ENCODE measurements around the gene AGBL4.

Gene AGBL4

GRCh38 chr1:48701445-48701844 lies 1322.3 kb downstream of the AGBL4 start:
- no peak for TF ChIP-seq CTCF (IDR thresholded peaks at IDR 0.05; ENCODE audit: low read depth, low read length)
- no peak for DNase-seq (ENCODE audit: extremely low read depth, low read depth)

DNA sequence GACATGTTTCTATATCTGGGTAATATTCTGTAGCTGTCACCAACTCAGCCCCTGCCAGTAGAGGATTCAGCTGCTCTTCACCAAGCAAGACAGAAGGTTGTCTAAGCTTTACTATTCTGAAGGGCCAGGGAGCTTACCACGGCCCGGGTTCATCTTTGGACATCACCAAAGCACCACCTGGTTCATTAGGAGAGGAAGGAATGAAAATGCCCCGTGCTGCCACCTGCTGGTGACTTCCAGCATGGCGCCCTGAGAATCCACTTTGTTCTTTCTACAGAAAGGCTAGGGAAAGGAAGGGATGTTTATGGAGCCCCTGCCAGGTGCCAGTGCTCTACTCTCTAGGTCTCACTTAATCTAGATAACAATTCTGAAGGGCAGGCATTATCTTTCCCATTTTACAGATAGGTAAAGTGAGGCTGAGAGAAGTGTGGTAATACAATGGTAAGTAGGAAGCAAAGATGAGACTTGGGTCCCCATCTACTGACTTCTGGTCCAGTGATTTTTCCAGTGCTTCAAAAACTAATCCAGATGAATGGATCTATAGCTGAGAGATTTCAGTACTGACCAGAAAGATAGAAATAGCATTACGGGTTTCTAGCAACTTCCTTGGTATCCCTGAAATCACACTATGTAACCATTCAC lies 1326.6 kb downstream of the AGBL4 start:
- TF ChIP-seq CTCF (IDR thresholded peaks at IDR 0.05; ENCODE audit: low read depth, low read length), result peak; percentile 95
- DNase-seq (ENCODE audit: extremely low read depth, low read depth), result no peak

DNA sequence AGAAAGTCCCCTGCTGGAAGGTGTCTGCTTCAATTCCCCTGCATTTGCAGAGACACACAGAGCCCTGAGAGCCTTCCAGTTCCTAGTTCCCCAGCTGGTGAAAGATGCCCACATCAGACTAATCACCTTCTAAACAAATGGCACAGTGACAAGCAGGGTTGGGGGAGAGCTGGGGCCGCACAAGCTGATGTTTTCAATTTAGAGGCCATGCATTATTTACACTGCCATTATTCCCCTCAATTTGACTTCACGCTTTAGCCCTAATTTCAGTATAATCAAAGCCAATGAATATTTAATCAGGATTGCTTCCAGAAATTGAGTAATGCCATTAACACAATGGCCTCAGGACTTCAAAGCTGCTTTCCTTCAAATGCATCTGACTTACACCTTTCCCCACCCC lies 1328.6 kb downstream of the AGBL4 start:
- TF ChIP-seq CTCF (IDR thresholded peaks at IDR 0.05; ENCODE audit: low read depth, low read length), result no peak
- no peak for DNase-seq (ENCODE audit: extremely low read depth, low read depth)

GRCh38 chr1:48693674-48694320 lies 1330.0 kb downstream of the AGBL4 start:
- no peak for TF ChIP-seq CTCF (IDR thresholded peaks at IDR 0.05; ENCODE audit: low read depth, low read length)
- no peak for DNase-seq (ENCODE audit: extremely low read depth, low read depth)

- TF ChIP-seq CTCF (IDR thresholded peaks at IDR 0.05; ENCODE audit: low read depth, low read length), result no peak
- DNase-seq (ENCODE audit: extremely low read depth, low read depth), result no peak
Measured at GRCh38 chr1:48693180-48693579, 1330.6 kb downstream of the AGBL4 start.

- TF ChIP-seq CTCF (IDR thresholded peaks at IDR 0.05; ENCODE audit: low read depth, low read length), result no peak
Measured at GRCh38 chr1:48692235-48692634, 1331.5 kb downstream of the AGBL4 start.

DNA sequence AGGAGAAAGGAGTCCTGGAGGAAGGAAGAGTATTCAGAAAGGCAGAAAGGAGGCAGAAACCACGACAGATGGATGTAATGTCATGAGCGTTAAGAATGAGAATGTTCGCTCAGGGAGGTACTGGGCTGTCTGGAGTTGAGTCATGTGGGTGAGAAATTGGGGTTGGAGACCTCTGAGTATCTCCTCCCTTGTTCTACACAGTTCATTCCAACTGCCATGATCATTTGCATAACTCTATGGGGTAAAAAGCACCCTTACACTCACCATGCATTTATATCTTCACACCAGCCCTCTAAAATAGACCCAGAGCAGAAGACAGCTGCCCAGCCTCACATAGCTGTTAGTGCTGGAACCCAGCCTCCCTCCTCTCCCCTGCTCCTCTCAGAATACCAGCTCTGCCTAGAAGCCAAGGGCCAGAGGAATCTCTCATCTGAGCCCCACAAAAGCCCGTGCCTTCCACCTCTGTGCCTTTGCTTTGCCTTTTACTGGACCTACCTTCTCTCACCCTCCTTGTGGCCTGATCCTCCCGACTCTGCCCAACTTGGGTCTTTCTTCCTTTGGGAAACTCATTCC lies 1332.2 kb downstream of the AGBL4 start:
- TF ChIP-seq CTCF (IDR thresholded peaks at IDR 0.05; ENCODE audit: low read depth, low read length), result no peak
- DNase-seq (ENCODE audit: extremely low read depth, low read depth), result no peak

More at GRCh38 chr1:48692235-48692634, 1331.5 kb downstream of the AGBL4 start:
- no peak for DNase-seq (ENCODE audit: extremely low read depth, low read depth)

Measured in AG09319 (cell line).